H1 (cell line): ENCODE measurements around the gene RPP30. TPM values are rescaled to one million over a fixed set of nuclear protein-coding genes. Genes with fewer than 3 reads are reported as not detected.
A peak's percentile ranks its signal among the peaks of the same experiment; 100 is the strongest.

Source experiments
- CTCF ChIA-PET: fragments of 300-600 bp; sonication (Branson Sonifier 250); formaldehyde crosslinking; loops from one replicate; lab custom pipeline; 2021; ENCODE audit not compliant: partially characterized antibody; lab: Charles Lee
- POLR2A ChIA-PET: fragments of 300-600 bp; sonication (Branson Sonifier 250); formaldehyde crosslinking; loops from one replicate; lab custom pipeline; 2021; ENCODE audit warnings: inconsistent platforms; ENCODE audit not compliant: partially characterized antibody; lab: Charles Lee
- DNase-seq, 2 experiments: peaks; one replicate each; pipeline versions ENCODE4 v3.0.0 to v3.0.0-alpha.2; 2010 to 2022; ENCODE audit warnings: low spot score in 2 of 2, low read depth in 1 of 2, mixed read lengths in 1 of 2
- FAIRE-seq: peaks from 2 replicates; lab custom pipeline; 2011; peaks lifted over from hg19 to GRCh38; lab: Jason Lieb, UNC
- H2AFZ ChIP-seq: 2 replicates; pipeline ENCODE4 v1.8.1; 2012; ENCODE audit warnings: low read length, inconsistent platforms
- H2AK5ac ChIP-seq: 2 replicates; pipeline ENCODE4 v1.6.1; 2013; ENCODE audit warnings: low read depth, low read length
- H2BK120ac ChIP-seq: replicated peaks from 2 replicates; pipeline ENCODE3; 2013; ENCODE audit warnings: low read depth, low read length, inconsistent platforms
- H2BK12ac ChIP-seq: 2 replicates; pipeline ENCODE4 v1.6.1; 2013; ENCODE audit warnings: low read depth, low read length
- H2BK15ac ChIP-seq: 2 replicates; pipeline ENCODE4 v1.6.1; 2013; ENCODE audit warnings: low read length
- H2BK20ac ChIP-seq: 2 replicates; pipeline ENCODE4 v1.6.1; 2013; ENCODE audit warnings: low read length
- H2BK5ac ChIP-seq: 2 replicates; pipeline ENCODE4 v1.6.1; 2013; ENCODE audit warnings: low read depth, low read length
- H3K14ac ChIP-seq: 2 replicates; pipeline ENCODE4 v1.6.1; 2013; ENCODE audit warnings: inconsistent platforms; ENCODE audit not compliant: insufficient read length
- H3K18ac ChIP-seq: 2 replicates; pipeline ENCODE4 v1.6.1; 2013; ENCODE audit warnings: low read length; ENCODE audit errors: extremely low read depth
- H3K23ac ChIP-seq: 2 replicates; pipeline ENCODE4 v1.6.1; 2013; ENCODE audit warnings: inconsistent platforms; ENCODE audit not compliant: insufficient read length
- H3K23me2 ChIP-seq: 2 replicates; pipeline ENCODE4 v1.6.1; 2013; ENCODE audit warnings: low read depth, low read length
- H3K27ac ChIP-seq: 2 replicates; pipeline ENCODE4 v1.6.1; 2011; ENCODE audit warnings: low read depth, low read length, inconsistent platforms
- H3K27me3 ChIP-seq, 4 experiments: replicated peaks in 1 of 4; 1 replicate in 1 of 4; 2 replicates in 3 of 4; pipeline versions ENCODE4 v1.6.1 to v1.8.1; 2011 to 2013; ENCODE audit warnings: low read length in 3 of 4, mild to moderate bottlenecking in 3 of 4, inconsistent platforms in 2 of 4, mixed read lengths in 2 of 4, moderate library complexity in 1 of 4; ENCODE audit not compliant: control insufficient read depth in 3 of 4, insufficient read depth in 3 of 4; ENCODE audit errors: extremely low read depth in 1 of 4
- H3K36me3 ChIP-seq, 4 experiments: 2 replicates each; pipeline versions ENCODE4 v1.6.1 to v1.8.1; 2011 to 2013; ENCODE audit warnings: mild to moderate bottlenecking in 4 of 4, low read length in 3 of 4, moderate library complexity in 2 of 4, control low read depth in 1 of 4, inconsistent platforms in 1 of 4; ENCODE audit not compliant: insufficient read depth in 4 of 4, control insufficient read depth in 2 of 4
- H3K4ac ChIP-seq: replicated peaks from 2 replicates; pipeline ENCODE3; 2013; ENCODE audit warnings: low read length, low read depth, mixed read lengths, inconsistent platforms; ENCODE audit not compliant: insufficient read length
- H3K4me1 ChIP-seq, 4 experiments: replicated peaks in 1 of 4; 1 replicate in 1 of 4; 2 replicates in 3 of 4; pipeline versions ENCODE4 v1.6.1 to v1.8.1; 2011 to 2013; ENCODE audit warnings: low read length in 3 of 4, inconsistent platforms in 2 of 4, mixed read lengths in 1 of 4; ENCODE audit not compliant: insufficient read depth in 4 of 4, control insufficient read depth in 3 of 4
- H3K4me2 ChIP-seq, 2 experiments: 2 replicates each; pipeline versions ENCODE4 v1.6.1 to v1.8.1; 2011 to 2013; ENCODE audit warnings: low read depth in 2 of 2, low read length in 2 of 2, control low read depth in 1 of 2, inconsistent platforms in 1 of 2, mild to moderate bottlenecking in 1 of 2; ENCODE audit not compliant: insufficient read depth in 1 of 2
- H3K4me3 ChIP-seq, 4 experiments: fragments of 200-600, 300-600 bp in 1 of 4; sonication (generic), shearing (Covaris generic), sonication (Bioruptor Twin) in 1 of 4; 2 replicates each; pipeline versions ENCODE4 v1.5.1 to v1.8.1; 2011 to 2016; ENCODE audit warnings: low read length in 4 of 4, low read depth in 3 of 4, control low read depth in 2 of 4, inconsistent platforms in 2 of 4, mild to moderate bottlenecking in 2 of 4, mixed read lengths in 1 of 4, moderate library complexity in 1 of 4; ENCODE audit not compliant: insufficient read depth in 2 of 4; ENCODE audit errors: extremely low read depth in 1 of 4
- H3K56ac ChIP-seq: replicated peaks from 2 replicates; pipeline ENCODE3; 2013; ENCODE audit warnings: low read depth, mild to moderate bottlenecking, mixed read lengths, low read length, inconsistent platforms; ENCODE audit not compliant: insufficient read length
- H3K79me1 ChIP-seq: 2 replicates; pipeline ENCODE4 v1.6.1; 2013; ENCODE audit warnings: low read depth, low read length, control low read depth
- H3K79me2 ChIP-seq, 2 experiments: 2 replicates each; pipeline versions ENCODE4 v1.6.1 to v1.8.1; 2012 to 2013; ENCODE audit warnings: low read length in 2 of 2, mild to moderate bottlenecking in 2 of 2, inconsistent platforms in 1 of 2; ENCODE audit not compliant: insufficient read depth in 2 of 2, control insufficient read depth in 1 of 2
- H3K9ac ChIP-seq, 4 experiments: replicated peaks in 1 of 4; 1 replicate in 1 of 4; 2 replicates in 3 of 4; pipeline versions ENCODE4 v1.6.1 to v1.8.1; 2011 to 2013; ENCODE audit warnings: low read depth in 3 of 4, low read length in 3 of 4, control low read depth in 2 of 4, mild to moderate bottlenecking in 2 of 4, moderate library complexity in 2 of 4, inconsistent platforms in 1 of 4; ENCODE audit errors: extremely low read depth in 1 of 4
- H3K9me3 ChIP-seq, 2 experiments: 2 replicates each; pipeline versions ENCODE4 v1.6.1 to v1.8.1; 2012 to 2013; ENCODE audit warnings: mild to moderate bottlenecking in 2 of 2, moderate library complexity in 2 of 2, control low read depth in 1 of 2, inconsistent platforms in 1 of 2, low read depth in 1 of 2, low read length in 1 of 2, mixed read lengths in 1 of 2; ENCODE audit not compliant: insufficient read depth in 2 of 2
- H4K20me1 ChIP-seq, 2 experiments: replicated peaks in 1 of 2; 2 replicates each; pipeline versions ENCODE3 to v1.8.1; 2011 to 2013; ENCODE audit warnings: inconsistent platforms in 2 of 2, low read length in 2 of 2, mild to moderate bottlenecking in 1 of 2; ENCODE audit not compliant: insufficient read depth in 2 of 2, control insufficient read depth in 1 of 2
- H4K5ac ChIP-seq: 2 replicates; pipeline ENCODE4 v1.6.1; 2013; ENCODE audit warnings: low read length, low read depth, mixed read lengths, inconsistent platforms; ENCODE audit not compliant: insufficient read length
- H4K8ac ChIP-seq: 2 replicates; pipeline ENCODE4 v1.8.0; 2013; ENCODE audit warnings: mild to moderate bottlenecking, moderate library complexity, low read length, inconsistent platforms; ENCODE audit not compliant: insufficient read depth; ENCODE audit errors: extremely low read depth
- H4K91ac ChIP-seq: replicated peaks from 2 replicates; pipeline ENCODE3; 2013; ENCODE audit warnings: low read length, mixed read lengths, inconsistent platforms; ENCODE audit not compliant: insufficient read length
- FOSL1 ChIP-seq: IDR thresholded peaks from 2 replicates; pipeline ENCODE4 v1.6.1; 2011; ENCODE audit warnings: mild to moderate bottlenecking, low read depth, low read length, moderate library complexity; ENCODE audit not compliant: insufficient read depth
- MAFK ChIP-seq: IDR thresholded peaks from 2 replicates; pipeline ENCODE4 v1.6.1; 2012; ENCODE audit warnings: low read depth, mild to moderate bottlenecking, improper control_type of control experiment, low read length
- RAD21 ChIP-seq, 2 experiments: IDR thresholded peaks in 1 of 2; conservative IDR thresholded peaks in 1 of 2; 2 replicates each; pipeline ENCODE4 v1.6.1; 2011; ENCODE audit warnings: low read depth in 2 of 2, low read length in 2 of 2, improper control_type of control experiment in 1 of 2, inconsistent platforms in 1 of 2, mild to moderate bottlenecking in 1 of 2, moderate library complexity in 1 of 2
- SIN3A ChIP-seq, 2 experiments: IDR thresholded peaks in 1 of 2; conservative IDR thresholded peaks in 1 of 2; 2 replicates each; pipeline ENCODE4 v1.6.1; 2011 to 2012; ENCODE audit warnings: low read length in 2 of 2, improper control_type of control experiment in 1 of 2, low read depth in 1 of 2, mild to moderate bottlenecking in 1 of 2
- TEAD4 ChIP-seq: IDR thresholded peaks from 2 replicates; pipeline ENCODE4 v1.6.1; 2012; ENCODE audit warnings: low read depth, low read length, inconsistent platforms, mixed read lengths
- WGBS, 2 experiments: shearing (Covaris generic) in 1 of 2; methylation state at CpG; one replicate each; pipeline versions ENCODE4 v1.1.6 to v1.1.7; 2013 to 2015; ENCODE audit warnings: low lambda C conversion rate in 2 of 2, mixed read lengths in 2 of 2, inconsistent platforms in 1 of 2, low coverage in 1 of 2, missing lambda C conversion rate in 1 of 2; ENCODE audit not compliant: insufficient replicate concordance in 2 of 2, insufficient coverage in 1 of 2, insufficient read length in 1 of 2; ENCODE audit errors: extremely low coverage in 1 of 2, missing lambda C conversion rate in 1 of 2; 5-methylcytosine and 5-hydroxymethylcytosine counted together
- polyA plus RNA-seq, 7 experiments: library from polyadenylated mRNA; depleted of rRNA in 3 of 7; stranded (reverse) in 5 of 7; unstranded in 2 of 7; fragments of >200 nt in 5 of 7; fragments of 200-250 nt in 2 of 7; gene quantifications; 1 replicate in 5 of 7; 2 replicates in 1 of 7; 4 replicates in 1 of 7; pipeline versions ENCODE4 v1.2.1 to v1.2.3, GENCODE V29; 2011 to 2013; ENCODE audit warnings: missing spikeins in 2 of 7, mixed read lengths in 2 of 7
- total RNA-seq: library from RNA; stranded (reverse); fragmentation: NEBNext Ultra II Directional; extraction: Animal tissue kit (Norgen Biotek cat#: 25700); gene quantifications from 2 replicates; pipeline ENCODE4 v1.2.1, GENCODE V29; 2021
- TF ChIP-seq, protein P1 (sequence below), 3 experiments: IDR thresholded peaks; 1 replicate in 2 of 3; 2 replicates in 1 of 3; pipeline versions ENCODE4 v1.5.1 to v1.6.1; 2011; ENCODE audit warnings: low read length in 3 of 3, mild to moderate bottlenecking in 3 of 3, inconsistent platforms in 2 of 3, low read depth in 1 of 3, moderate library complexity in 1 of 3; ENCODE audit not compliant: insufficient read depth in 1 of 3; ENCODE audit errors: control extremely low read depth in 1 of 3

Gene RPP30
- total and polyA plus RNA-seq, 2 of the 8 experiments (the other 6 are each of a cell fraction or from before 2014, with no cell fraction given): 38.9 to 79.7 TPM

DNA sequence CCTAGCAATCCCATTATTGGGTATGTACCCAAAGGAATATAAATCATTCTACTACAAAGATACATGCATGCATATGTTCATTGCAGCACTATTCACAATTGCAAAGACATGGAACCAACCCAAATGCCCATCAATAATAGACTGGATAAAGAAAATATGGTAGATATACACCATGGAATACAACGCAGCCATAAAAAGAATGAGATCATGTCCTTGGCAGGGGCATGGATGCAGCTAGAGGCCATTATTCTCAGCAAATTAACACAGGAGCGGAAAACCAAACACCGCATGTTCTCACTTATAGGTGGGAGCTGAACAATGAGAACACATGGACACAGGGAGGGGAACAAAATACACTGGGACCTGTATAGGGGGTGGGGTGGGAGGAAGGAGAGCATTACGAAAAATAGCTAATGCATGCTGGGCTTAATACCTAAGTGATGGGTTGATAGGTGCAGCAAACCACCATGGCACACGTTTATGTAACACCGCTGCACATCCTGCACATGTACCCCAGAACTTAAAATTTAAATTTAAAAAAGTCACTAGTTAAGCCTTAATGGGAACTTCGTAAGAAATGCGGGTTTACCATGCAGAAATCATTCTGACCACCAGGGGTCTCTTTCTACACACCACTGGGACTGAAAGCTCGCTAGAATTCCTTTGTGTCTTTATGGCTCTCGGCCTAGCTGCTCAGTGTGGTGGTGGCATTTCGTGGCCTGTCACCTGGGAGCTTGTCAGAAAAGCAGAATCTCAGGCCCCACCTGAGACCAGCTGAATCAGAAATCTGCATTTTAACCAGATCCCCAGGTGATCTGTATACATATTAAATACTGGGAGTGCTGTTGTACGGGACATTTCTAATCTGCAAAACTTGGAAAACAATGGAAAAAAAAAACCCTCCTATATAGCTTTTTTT lies 39.6 kb downstream of the RPP30 start:
- Histone ChIP-seq H3K79me1 (no peaks in the 10 kb centered on the region), H2BK12ac (no peak overlapping the region), H2AK5ac (no peak overlapping the region), H3K4me3 (no peak overlapping the region), H4K5ac (no peak overlapping the region), H3K4me2 (no peak overlapping the region), H3K27me3 (peaks cover 24 to 41% (median 39%) of the 10 kb centered on the region in 4 experiments), H2BK120ac (no peak overlapping the region), H2BK5ac (no peak overlapping the region), H2BK20ac (no peak overlapping the region), H3K56ac (no peak overlapping the region), H2AFZ (no peak overlapping the region), H3K27ac (no peak overlapping the region), H3K9ac (no peak overlapping the region), H4K8ac (no peak overlapping the region), H3K14ac (no peak overlapping the region), H3K18ac (no peak overlapping the region), H3K4me1 (no peaks in the 10 kb centered on the region), H2BK15ac (no peak overlapping the region), H4K91ac (no peak overlapping the region), H4K20me1 (no peaks in the 10 kb centered on the region), H3K79me2 (no peaks in the 10 kb centered on the region), H3K9me3 (no peaks in the 10 kb centered on the region; a peak in 1 of 4 replicates), H3K23me2 (no peaks in the 10 kb centered on the region), H3K4ac (no peak overlapping the region), H3K23ac (no peak overlapping the region), H3K36me3 (no peaks in the 10 kb centered on the region)
- ChIA-PET POLR2A (interaction anchor here (0.7 kb wide), 1 partner anchor 12 kb away, joined by 3 read pairs; no protein-coding TSS in a partner anchor), CTCF (interaction anchor here (0.6 to 5.2 kb wide), 52 partner anchors 9 to 1587 kb away, joined by 3 to 51 read pairs (median 4); partner anchors contain the start of gene ANKRD1)
- FAIRE-seq (peak; percentile 96), DNase-seq (peak in 1 of 2 experiments; percentile 79)
- WGBS, 2 experiments: 42% methylated on average over 12 of the region's 12 CpGs; no CpG with 5 or more reads in 1 of the 2 experiments
- TF ChIP-seq, protein P1, sequence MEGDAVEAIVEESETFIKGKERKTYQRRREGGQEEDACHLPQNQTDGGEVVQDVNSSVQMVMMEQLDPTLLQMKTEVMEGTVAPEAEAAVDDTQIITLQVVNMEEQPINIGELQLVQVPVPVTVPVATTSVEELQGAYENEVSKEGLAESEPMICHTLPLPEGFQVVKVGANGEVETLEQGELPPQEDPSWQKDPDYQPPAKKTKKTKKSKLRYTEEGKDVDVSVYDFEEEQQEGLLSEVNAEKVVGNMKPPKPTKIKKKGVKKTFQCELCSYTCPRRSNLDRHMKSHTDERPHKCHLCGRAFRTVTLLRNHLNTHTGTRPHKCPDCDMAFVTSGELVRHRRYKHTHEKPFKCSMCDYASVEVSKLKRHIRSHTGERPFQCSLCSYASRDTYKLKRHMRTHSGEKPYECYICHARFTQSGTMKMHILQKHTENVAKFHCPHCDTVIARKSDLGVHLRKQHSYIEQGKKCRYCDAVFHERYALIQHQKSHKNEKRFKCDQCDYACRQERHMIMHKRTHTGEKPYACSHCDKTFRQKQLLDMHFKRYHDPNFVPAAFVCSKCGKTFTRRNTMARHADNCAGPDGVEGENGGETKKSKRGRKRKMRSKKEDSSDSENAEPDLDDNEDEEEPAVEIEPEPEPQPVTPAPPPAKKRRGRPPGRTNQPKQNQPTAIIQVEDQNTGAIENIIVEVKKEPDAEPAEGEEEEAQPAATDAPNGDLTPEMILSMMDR (IDR thresholded peaks at IDR 0.05; ENCODE audit: control extremely low read depth in 1 of 3, insufficient read depth in 1 of 3, low read depth in 1 of 3, low read length in 3 of 3): peak; percentile 8 to 79 (median 78)
- 0 out of 4 replicates have a peak, but pooled peaks of 1 of the 2 experiments have one; percentile 32 for TF ChIP-seq SIN3A (conservative IDR thresholded peaks at IDR 0.05 in 1 of 2, IDR thresholded peaks at IDR 0.05 in 1 of 2; ENCODE audit: low read depth in 1 of 2, low read length in 2 of 2)
- peak; percentile 87 to 91 for TF ChIP-seq RAD21 (IDR thresholded peaks at IDR 0.05 in 1 of 2, conservative IDR thresholded peaks at IDR 0.05 in 1 of 2; ENCODE audit: low read depth in 2 of 2, low read length in 2 of 2)
- TF ChIP-seq FOSL1: no peak
- TF ChIP-seq TEAD4: 0 out of 2 replicates have a peak, but pooled peaks have one; percentile 57
- no peak for TF ChIP-seq MAFK
